Germinal center (tissue), 1 donor: ENCODE measurements around the gene IKZF2.

Source experiments
- DNase-seq: peaks from one replicate; pipeline ENCODE4 v3.0.0; 2012; ENCODE audit warnings: mixed read lengths, low spot score

Gene IKZF2

DNA sequence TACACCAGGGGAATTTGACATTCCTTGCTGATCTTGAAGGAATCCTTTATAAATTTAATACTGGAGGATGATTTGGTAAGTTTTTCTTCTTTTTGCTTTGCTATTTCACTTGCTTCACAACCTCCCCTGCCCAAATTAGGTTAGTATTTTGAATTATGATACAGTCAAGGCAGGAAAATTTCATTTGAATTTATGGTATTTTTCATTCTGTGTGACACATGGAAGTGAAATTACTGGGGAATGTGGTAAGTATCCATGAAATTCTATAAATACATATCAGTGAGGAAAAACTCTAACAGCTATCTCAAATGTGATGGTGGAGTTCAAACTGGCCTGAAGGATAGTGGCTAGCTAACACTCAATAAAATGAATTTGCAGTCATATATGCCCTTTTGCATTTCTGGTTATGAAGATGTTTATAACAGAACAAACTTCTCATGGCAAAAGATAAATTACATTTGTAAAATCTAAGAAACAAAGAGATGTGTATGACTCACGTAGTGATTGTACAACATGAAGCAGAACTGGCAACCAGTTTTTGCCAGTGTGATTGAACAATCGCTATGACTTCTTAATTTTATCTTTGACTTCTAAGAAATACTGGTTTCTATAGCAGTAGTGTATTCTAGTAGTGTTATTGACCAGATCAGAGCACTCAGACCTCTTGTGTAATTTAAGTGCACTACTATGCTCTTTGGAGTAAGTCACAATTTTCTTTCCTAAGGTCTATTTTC, 152.6 kb downstream of the IKZF2 start:
- DNase-seq = no peak

DNA sequence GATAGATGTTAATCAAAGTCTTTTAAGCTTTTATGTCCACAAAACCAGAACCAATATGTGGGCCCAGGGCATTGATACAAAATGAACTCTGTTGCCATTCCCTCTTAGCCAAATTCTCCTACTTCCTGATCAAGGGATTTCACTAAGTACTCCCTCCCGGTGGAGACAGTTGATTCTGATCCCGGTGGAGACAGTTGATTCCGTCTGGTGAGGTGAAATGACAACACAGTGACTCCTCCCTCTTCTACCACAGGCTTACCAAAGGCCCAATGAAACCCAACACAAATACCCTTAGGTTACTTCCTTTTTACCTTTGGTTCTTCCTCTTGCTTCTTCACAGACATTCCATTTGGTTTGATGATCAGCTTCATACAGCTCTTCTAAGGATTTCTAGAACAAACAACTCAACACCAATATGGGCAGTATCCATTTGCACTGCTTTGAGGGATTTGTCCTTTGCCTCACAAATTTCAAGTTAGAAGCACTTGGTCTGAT, 153.8 kb downstream of the IKZF2 start:
- no peak for DNase-seq

DNA sequence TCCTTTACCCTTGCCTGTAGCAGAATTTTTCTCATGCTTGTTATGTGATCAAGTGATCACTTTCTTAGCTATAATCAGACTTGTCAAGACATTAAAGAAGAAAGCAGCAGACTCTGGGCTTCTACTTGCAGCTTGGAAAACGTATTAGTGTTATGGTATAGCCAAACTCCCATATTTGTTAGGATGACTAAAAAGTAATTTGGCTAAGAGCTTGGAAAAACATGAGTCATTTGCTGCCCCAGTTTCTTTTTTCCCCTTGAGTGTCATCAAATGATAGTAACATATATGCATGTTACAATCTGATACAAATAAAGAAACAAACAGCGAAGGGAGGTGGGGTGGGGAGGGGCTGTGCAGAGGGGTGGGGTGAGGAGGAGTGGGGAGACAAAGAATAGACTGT, 155.5 kb downstream of the IKZF2 start:
- no peak for DNase-seq

DNA sequence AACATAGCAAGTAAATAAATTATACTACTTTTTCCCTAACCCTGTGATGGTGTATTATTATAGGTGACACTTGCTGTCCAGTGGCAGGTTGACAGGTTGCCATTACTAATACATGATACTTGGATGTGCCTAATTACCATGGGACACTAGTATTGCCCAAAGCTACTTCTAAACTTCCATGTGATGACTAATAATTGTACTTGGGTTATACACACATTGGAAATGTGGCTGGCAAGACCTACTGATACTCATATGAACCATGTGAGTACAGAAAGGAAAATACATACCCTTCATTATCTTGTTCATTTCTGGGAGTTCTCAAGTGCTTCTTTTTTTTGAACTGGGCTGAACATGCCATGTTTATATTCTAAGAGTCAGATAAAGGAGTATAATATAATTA, 156.4 kb downstream of the IKZF2 start:
- DNase-seq = no peak

GRCh38 chr2:212991120-212991519, 160.3 kb downstream of the IKZF2 start:
- DNase-seq = no peak

DNA sequence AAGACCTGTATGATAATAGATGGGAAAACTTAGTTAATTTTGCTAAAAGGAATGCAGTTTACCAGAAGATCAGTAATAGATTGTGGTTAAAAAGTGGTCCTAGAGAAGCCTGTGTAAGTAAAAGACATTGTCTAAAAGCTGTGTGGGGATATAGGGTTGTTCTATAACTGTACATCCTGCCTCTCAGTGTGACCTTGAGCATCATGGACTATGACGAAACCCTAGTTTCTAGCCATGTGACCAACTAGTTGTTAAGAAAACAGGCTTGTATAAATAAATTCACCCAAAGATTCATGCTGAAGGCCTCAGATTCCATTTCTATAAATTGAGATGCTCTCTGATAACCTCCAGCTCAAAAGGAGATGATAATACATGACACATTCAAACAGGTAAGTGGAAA, 160.7 kb downstream of the IKZF2 start:
- DNase-seq = no peak

DNA sequence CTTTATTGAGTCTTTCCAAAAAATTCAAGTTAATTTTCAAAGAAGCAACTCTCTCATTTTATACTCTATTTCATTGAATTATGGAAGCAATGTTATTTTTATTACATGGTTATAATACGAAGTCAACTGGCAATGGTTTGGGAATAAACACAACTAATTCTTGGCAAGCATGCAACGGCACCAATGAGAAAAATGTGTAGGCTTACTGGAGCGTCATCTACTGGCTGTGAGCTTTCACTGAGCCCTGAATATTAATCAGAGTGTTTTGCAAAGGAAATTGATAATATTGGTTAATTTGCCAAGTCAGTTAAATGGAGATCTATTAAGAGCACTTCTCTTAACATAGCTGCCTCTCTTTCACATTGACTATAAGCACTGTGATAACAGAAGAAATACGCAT, 163.9 kb downstream of the IKZF2 start:
- DNase-seq = no peak

DNA sequence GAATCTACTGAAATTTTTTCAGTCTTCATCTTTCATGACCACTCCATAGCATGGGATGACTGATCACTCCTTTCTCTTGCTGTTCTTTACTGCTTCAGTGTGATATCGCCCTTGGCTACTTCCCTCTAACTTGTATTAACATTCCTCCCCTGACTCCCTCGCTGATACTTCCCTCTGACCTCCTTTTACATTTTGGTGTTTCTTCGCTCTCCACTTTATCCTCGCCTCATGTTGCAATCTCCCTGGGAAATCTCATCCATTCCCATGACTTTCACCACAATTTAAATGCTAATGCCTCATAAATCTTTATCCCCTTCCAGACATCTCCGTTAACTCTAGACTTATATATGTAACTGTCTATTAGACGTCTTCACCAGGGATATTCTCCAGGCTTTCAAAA, 167.3 kb downstream of the IKZF2 start:
- DNase-seq = no peak

DNA sequence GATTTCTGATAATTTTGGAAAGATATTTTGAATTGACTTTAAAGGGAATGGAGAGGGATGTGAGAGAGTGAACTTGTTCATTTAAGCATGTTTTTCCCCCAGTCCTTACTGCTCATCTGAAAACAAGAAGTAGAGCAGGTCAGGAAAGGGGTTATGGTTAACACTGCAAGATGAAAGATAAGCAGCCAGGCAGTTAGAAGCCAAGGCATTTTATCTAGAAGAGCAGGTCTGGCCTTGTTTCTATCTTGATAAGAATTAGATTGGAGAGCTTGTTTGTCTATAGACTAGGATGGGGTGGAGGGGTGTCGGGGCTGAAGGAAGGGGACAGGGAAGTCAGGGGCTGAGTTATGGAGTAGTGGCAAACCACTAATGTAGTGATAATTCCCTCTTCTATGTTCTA, 171.6 kb downstream of the IKZF2 start:
- no peak for DNase-seq

- DNase-seq = no peak
These were observed 172.3 kb downstream of the IKZF2 start for GRCh38 chr2:212979046-212979612.

DNA sequence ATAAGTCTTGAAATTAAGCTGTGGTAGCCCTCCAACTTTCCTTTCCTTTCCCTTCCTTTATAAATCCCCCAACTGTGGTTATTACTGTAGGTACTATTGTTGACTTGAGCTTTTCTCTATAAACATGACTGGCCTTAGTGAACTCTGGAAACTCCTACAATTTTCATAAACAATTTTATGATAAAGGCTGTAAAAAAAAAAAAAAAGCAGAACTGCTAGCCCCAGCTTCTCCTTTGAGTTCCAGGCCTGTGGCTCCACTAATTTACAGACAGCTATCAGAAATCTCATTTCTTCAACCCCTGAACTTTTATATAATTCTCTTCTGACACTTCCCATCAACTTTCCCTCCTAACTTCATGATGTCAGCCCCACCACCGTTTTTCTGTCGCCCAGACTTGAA, 174.3 kb downstream of the IKZF2 start:
- no peak for DNase-seq

DNA sequence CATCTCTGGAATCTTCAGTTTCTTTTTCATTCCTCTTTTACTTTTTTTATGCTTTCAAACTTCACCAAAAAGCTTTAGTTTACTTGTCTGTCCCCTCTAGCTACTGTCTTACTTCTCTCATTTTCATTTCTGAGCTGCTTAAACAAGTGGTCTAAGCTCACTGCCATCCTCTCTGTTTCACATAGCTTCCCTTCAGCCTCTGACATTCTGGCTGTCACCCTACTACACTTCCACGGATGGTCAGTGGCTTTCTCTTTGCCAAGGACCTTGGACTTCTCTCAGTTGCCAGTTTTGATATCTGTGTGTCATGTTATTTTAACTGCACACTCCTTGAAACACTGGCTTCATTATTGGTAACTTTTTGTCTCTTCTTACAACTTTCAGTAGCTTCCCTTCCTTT, 176.1 kb downstream of the IKZF2 start:
- no peak for DNase-seq

DNA sequence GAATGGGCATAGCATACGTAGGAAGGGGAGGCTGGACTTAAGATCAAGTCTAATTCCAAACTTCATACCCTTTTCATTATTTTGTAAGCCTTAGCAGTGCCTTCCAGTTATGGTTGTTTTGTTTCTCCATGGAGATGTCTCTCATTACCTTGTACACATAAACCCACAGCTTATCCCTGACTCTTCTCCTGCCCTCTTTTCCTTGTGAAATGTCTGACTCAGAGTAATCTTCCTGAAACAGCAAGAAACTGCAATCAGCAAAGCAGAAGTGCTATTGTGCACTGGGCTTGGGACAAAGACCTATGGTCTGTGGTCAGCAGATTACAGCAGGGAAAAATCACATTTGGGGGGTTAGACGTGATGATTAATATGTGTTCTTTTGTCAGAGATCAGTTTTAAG, 176.7 kb downstream of the IKZF2 start:
- DNase-seq = no peak

- no peak for DNase-seq
These were observed 178.1 kb downstream of the IKZF2 start for GRCh38 chr2:212973347-212973746.

DNA sequence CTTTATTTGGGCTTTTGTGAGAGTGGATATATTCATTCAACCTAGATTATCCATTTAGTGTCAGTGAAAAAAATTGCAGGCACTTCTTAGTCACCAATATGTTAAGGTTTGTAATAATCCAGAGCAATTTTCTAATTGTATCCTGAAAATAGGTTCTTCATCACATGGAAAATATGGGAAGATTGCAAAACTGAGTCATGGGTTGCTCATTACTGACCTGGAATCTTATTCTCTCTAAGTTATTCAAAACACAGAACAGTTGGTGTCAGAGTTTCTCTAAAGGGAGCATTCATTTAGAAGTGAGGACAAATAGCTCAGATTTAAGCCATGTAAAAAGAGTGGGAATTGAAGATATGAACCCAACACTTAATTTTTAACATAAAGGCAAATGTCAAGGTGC, 181.3 kb downstream of the IKZF2 start:
- DNase-seq = no peak

DNA sequence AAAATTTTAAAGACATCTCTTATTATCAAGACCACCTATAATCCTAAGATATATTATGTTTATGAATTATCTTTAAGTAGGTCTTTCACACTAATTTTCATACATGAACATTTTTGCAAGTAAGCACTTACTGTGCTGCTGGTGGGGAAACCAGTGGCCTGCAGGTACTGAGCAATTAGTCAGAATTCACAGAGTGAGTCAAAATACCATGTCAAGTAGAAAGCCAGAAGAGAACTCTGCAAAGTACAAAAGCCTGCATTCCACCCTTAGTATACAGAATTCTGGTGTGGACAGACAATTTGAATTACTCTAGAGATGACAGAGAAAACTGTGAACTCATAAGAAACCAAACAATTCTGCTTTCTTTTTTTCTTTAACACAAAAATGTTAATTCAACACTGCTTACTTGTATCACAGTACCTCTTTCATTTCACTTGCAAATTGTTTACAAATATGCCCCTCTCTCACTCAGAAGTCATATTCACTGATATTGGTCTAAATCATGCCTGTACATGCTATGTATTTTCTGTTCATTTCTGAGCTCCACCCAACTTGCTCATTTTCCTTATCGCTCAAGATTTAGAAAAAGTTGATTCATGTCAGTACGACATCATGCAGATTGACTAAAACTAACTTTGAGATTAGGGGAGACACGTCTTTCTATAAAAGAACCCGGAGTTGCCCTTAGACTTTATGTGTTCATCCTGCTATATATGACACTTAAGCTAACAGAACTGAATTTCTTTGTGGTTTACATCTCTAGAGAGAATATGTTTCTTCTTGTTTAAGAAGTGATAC, 182.9 kb downstream of the IKZF2 start:
- no peak for DNase-seq

- DNase-seq = no peak
These were observed 184.5 kb downstream of the IKZF2 start for GRCh38 chr2:212966884-212967283.

DNA sequence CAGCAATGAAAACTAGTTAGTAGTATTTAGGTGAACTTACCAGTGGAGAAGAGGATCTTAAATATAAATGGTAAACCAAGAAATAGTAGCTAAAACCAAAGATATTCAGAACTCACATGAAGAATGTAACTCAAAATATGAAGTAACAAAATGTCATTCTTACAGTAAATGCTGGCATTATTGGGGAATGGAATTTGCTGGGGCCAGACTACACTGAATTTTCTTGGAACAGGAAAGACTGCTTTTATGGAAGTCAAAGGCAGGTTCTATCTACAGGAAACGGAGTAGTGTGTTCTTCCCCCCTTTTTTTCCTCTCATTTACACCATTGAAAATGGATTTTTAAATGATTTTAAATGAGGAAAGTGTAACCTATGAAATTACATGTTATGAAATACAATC, 188.7 kb downstream of the IKZF2 start:
- DNase-seq = no peak

DNA sequence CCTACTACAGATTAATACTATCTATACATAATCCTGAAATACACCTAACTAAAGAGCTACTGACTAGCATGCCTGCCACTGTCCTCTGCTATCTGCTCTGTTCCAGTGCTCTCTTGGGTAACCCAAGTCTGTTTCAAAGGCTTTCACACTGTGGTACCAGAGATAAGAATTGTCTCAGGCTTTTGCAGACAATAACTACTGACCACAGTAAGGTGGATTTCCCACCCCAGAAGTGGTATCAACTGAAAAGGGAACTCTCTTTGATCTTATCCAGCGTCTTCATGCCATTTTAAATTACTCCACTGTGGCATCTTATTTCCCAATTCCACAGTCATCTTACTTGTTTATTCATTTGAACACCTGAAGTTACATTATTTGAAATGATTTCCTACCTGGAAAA, 190.2 kb downstream of the IKZF2 start:
- no peak for DNase-seq

DNA sequence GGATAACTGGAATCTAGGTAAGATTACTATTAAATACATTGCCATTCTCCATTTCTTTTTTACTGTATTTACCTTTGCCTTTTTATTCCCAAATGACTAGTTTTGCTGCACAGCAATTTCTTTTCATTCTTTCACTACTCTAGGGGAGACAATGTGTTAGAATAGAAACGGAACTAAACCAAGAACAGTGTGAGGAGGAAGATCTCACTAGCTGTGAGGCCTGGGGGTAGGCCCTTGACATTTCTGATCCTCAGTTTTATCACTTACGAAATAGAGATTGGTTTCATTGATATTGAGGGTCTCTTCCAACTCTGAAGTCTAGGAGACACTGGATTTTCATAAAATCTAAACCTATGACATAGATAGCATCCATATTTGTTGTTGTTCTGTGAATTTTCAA, 191.1 kb downstream of the IKZF2 start:
- no peak for DNase-seq

DNA sequence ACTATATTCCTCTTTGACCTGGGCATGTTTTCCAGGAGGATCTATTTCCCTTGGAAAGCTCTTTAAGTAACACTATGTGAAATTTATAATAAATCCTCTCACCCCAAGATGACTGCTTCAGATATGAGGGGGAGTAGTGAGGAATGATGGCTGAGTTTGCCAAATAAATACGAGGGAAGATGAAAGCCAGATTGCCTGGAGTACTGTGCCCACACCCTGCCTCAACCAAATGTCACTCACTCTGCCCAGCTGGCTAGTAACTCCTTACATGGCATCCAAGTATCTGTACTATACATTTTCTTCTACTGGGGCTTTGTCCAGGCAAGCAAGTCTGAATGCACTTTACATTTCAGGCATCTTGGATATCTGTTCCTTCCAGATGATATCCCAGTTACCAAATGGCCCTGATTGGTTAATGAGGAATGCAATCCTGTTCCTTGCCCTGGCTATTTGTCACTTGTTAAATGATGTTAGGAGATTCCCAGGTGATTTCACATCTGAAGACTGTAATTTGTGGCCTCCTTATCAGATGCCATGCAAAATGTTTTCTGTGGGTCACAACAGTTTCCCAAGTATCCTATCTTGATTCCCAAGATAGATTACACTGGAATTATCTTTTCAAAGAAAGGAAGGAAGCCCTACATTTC, 191.8 kb downstream of the IKZF2 start:
- DNase-seq = no peak

GRCh38 chr2:212958757-212959295, 192.6 kb downstream of the IKZF2 start:
- DNase-seq = no peak
